HepG2 (cell line): ENCODE data around the gene PRODH.

ENCODE experiments used
- ASH2L ChIP-seq: fragments of 300-600, 200-600 bp; sonication (generic); IDR thresholded peaks from 2 replicates; pipeline ENCODE4 v1.7.0; 2017; ENCODE audit warnings: low read depth, mild to moderate bottlenecking, moderate library complexity, mixed read lengths, low read length; ENCODE audit not compliant: insufficient read length
- FOSL2 ChIP-seq: sonication (generic); formaldehyde crosslinking; IDR thresholded peaks from 2 replicates; pipeline ENCODE4 v1.4.0; 2020; ENCODE audit warnings: missing genetic modification reagents
- POLR2AphosphoS5 ChIP-seq: IDR thresholded peaks from 2 replicates; pipeline ENCODE4 v1.6.1; 2012; ENCODE audit warnings: low read depth, low read length
- SMARCC2 ChIP-seq: fragments of 450-650 bp; IDR thresholded peaks from 2 replicates; pipeline ENCODE4 v1.6.1; 2017; ENCODE audit warnings: antibody characterized with exemption, mild to moderate bottlenecking
- TF ChIP-seq, protein P1 (sequence below): sonication (generic); formaldehyde crosslinking; IDR thresholded peaks from 2 replicates; pipeline ENCODE4 v1.5.0; 2020; ENCODE audit warnings: mild to moderate bottlenecking, missing genetic modification reagents, moderate library complexity
- TF ChIP-seq, protein P2 (sequence below): sonication (generic); formaldehyde crosslinking; IDR thresholded peaks from 2 replicates; pipeline ENCODE4 v1.8.1; 2023; ENCODE audit warnings: mild to moderate bottlenecking, missing genetic modification reagents, borderline replicate concordance
- TF ChIP-seq, protein P3 (sequence below): sonication (generic); formaldehyde crosslinking; IDR thresholded peaks from 2 replicates; pipeline ENCODE4 v1.4.0; 2020; ENCODE audit warnings: mild to moderate bottlenecking, missing genetic modification reagents

- TF ChIP-seq FOSL2 (no peak), ASH2L (no peak), POLR2AphosphoS5 (no peak), SMARCC2 (no peak)
- TF ChIP-seq, protein P1, sequence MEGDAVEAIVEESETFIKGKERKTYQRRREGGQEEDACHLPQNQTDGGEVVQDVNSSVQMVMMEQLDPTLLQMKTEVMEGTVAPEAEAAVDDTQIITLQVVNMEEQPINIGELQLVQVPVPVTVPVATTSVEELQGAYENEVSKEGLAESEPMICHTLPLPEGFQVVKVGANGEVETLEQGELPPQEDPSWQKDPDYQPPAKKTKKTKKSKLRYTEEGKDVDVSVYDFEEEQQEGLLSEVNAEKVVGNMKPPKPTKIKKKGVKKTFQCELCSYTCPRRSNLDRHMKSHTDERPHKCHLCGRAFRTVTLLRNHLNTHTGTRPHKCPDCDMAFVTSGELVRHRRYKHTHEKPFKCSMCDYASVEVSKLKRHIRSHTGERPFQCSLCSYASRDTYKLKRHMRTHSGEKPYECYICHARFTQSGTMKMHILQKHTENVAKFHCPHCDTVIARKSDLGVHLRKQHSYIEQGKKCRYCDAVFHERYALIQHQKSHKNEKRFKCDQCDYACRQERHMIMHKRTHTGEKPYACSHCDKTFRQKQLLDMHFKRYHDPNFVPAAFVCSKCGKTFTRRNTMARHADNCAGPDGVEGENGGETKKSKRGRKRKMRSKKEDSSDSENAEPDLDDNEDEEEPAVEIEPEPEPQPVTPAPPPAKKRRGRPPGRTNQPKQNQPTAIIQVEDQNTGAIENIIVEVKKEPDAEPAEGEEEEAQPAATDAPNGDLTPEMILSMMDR (CRISPR knock-in tag), result no peak
- TF ChIP-seq, protein P2, sequence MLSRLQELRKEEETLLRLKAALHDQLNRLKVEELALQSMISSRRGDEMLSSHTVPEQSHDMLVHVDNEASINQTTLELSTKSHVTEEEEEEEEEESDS (CRISPR knock-in tag), result no peak
- TF ChIP-seq, protein P3, sequence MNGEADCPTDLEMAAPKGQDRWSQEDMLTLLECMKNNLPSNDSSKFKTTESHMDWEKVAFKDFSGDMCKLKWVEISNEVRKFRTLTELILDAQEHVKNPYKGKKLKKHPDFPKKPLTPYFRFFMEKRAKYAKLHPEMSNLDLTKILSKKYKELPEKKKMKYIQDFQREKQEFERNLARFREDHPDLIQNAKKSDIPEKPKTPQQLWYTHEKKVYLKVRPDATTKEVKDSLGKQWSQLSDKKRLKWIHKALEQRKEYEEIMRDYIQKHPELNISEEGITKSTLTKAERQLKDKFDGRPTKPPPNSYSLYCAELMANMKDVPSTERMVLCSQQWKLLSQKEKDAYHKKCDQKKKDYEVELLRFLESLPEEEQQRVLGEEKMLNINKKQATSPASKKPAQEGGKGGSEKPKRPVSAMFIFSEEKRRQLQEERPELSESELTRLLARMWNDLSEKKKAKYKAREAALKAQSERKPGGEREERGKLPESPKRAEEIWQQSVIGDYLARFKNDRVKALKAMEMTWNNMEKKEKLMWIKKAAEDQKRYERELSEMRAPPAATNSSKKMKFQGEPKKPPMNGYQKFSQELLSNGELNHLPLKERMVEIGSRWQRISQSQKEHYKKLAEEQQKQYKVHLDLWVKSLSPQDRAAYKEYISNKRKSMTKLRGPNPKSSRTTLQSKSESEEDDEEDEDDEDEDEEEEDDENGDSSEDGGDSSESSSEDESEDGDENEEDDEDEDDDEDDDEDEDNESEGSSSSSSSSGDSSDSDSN (CRISPR knock-in tag), result no peak
These were observed 38.5 kb upstream of the PRODH start for GRCh38 chr22:18974477-18975180.
